Liver (tissue), 9 donors: ENCODE data around the gene TMEM17. TPM values are rescaled to one million over a fixed set of nuclear protein-coding genes. Genes with fewer than 3 reads are reported as not detected.
A peak's percentile ranks its signal among the peaks of the same experiment; 100 is the strongest.

Experiments
- DNase-seq: peaks from one replicate; pipeline ENCODE4 v3.0.0-alpha.2; 2017; ENCODE audit warnings: low spot score
- H3K27ac ChIP-seq, 2 donors: one replicate each; pipeline ENCODE4 v1.7.0; 2013; ENCODE audit warnings: inconsistent platforms in 2 of 2, low read length in 2 of 2, control low read depth in 1 of 2, low read depth in 1 of 2, mild to moderate bottlenecking in 1 of 2
- H3K27me3 ChIP-seq, 4 donors: one replicate each; pipeline versions ENCODE4 v1.6.1 to v1.7.0; 2013; ENCODE audit warnings: low read length in 3 of 4, inconsistent platforms in 1 of 4, mild to moderate bottlenecking in 1 of 4, moderate library complexity in 1 of 4; ENCODE audit not compliant: control insufficient read depth in 4 of 4, insufficient read depth in 4 of 4
- H3K36me3 ChIP-seq, 4 donors: one replicate each; pipeline versions ENCODE4 v1.6.1 to v1.7.0; 2013; ENCODE audit warnings: low read length in 3 of 4, mild to moderate bottlenecking in 3 of 4, low read depth in 1 of 4, moderate library complexity in 1 of 4; ENCODE audit not compliant: control insufficient read depth in 4 of 4, insufficient read depth in 3 of 4
- H3K4me1 ChIP-seq, 4 donors: one replicate each; pipeline versions ENCODE4 v1.6.1 to v1.7.0; 2013; ENCODE audit warnings: low read length in 3 of 4, mild to moderate bottlenecking in 3 of 4, moderate library complexity in 1 of 4; ENCODE audit not compliant: control insufficient read depth in 4 of 4, insufficient read depth in 4 of 4
- H3K4me3 ChIP-seq, 3 donors: one replicate each; pipeline versions ENCODE4 v1.6.1 to v1.7.0; 2013; ENCODE audit warnings: low read length in 3 of 3, control low read depth in 1 of 3, low read depth in 1 of 3, mild to moderate bottlenecking in 1 of 3
- H3K9ac ChIP-seq, 2 donors: one replicate each; pipeline ENCODE4 v1.7.0; 2013; ENCODE audit warnings: low read length in 2 of 2, mild to moderate bottlenecking in 2 of 2, moderate library complexity in 2 of 2, control low read depth in 1 of 2, low read depth in 1 of 2
- H3K9me3 ChIP-seq, 4 donors: one replicate each; pipeline versions ENCODE4 v1.6.1 to v1.7.0; 2013; ENCODE audit warnings: low read length in 3 of 4; ENCODE audit not compliant: control insufficient read depth in 4 of 4
- EGR1 ChIP-seq, 2 donors: IDR thresholded peaks; 2 replicates each; pipeline ENCODE4 v1.6.1; 2016 to 2018; ENCODE audit warnings: antibody characterized with exemption in 2 of 2, low read depth in 2 of 2
- FOXA1 ChIP-seq: IDR thresholded peaks from 2 replicates; pipeline ENCODE4 v1.6.1; 2016; ENCODE audit warnings: antibody characterized with exemption
- FOXA2 ChIP-seq: IDR thresholded peaks from 2 replicates; pipeline ENCODE4 v1.6.1; 2016; ENCODE audit warnings: antibody characterized with exemption
- GABPA ChIP-seq, 2 donors: IDR thresholded peaks in 1 of 2; conservative IDR thresholded peaks in 1 of 2; 2 replicates each; pipeline ENCODE4 v1.6.1; 2016; ENCODE audit warnings: antibody characterized with exemption in 2 of 2, mild to moderate bottlenecking in 1 of 2, moderate library complexity in 1 of 2
- HNF4A ChIP-seq, 2 donors: conservative IDR thresholded peaks; 2 replicates each; pipeline ENCODE4 v1.6.1; 2016; ENCODE audit warnings: antibody characterized with exemption in 2 of 2, mild to moderate bottlenecking in 2 of 2
- HNF4G ChIP-seq: IDR thresholded peaks from 2 replicates; pipeline ENCODE4 v1.6.1; 2016; ENCODE audit warnings: antibody characterized with exemption
- JUND ChIP-seq, 2 donors: IDR thresholded peaks; 2 replicates each; pipeline ENCODE4 v1.6.1; 2016; ENCODE audit warnings: antibody characterized with exemption in 2 of 2
- NR2F2 ChIP-seq: IDR thresholded peaks from 2 replicates; pipeline ENCODE4 v1.6.1; 2016; ENCODE audit warnings: antibody characterized with exemption
- RAD21 ChIP-seq, 2 donors: IDR thresholded peaks; 2 replicates each; pipeline ENCODE4 v1.6.1; 2016; ENCODE audit warnings: antibody characterized with exemption in 2 of 2, mild to moderate bottlenecking in 2 of 2
- RXRA ChIP-seq, 2 donors: IDR thresholded peaks; 2 replicates each; pipeline ENCODE4 v1.6.1; 2017 to 2018; ENCODE audit warnings: antibody characterized with exemption in 2 of 2, mild to moderate bottlenecking in 1 of 2
- SP1 ChIP-seq: IDR thresholded peaks from 2 replicates; pipeline ENCODE4 v1.6.1; 2018; ENCODE audit warnings: antibody characterized with exemption, mild to moderate bottlenecking
- TAF1 ChIP-seq: conservative IDR thresholded peaks from 2 replicates; pipeline ENCODE4 v1.6.1; 2016; ENCODE audit warnings: antibody characterized with exemption, mild to moderate bottlenecking
- YY1 ChIP-seq: IDR thresholded peaks from 2 replicates; pipeline ENCODE4 v1.6.1; 2016; ENCODE audit warnings: antibody characterized with exemption, mild to moderate bottlenecking
- WGBS: extraction: QIAGEN DNeasy Blood & Tissue Kit; methylation state at CpG from one replicate; pipeline ENCODE4 v1.1.7; 2013; 5-methylcytosine and 5-hydroxymethylcytosine counted together
- polyA plus RNA-seq, 2 donors: library from polyadenylated mRNA; stranded (reverse) in 1 of 2; unstranded in 1 of 2; fragments of 200-250 nt in 1 of 2; fragments of >200 nt in 1 of 2; fragmentation: Nextera tagmentation in 1 of 2; extraction: Ambion mirVana in 1 of 2; gene quantifications; one replicate each; pipeline versions ENCODE4 v1.2.1 to v1.2.3, GENCODE V29; 2013 to 2015
- total RNA-seq, 2 donors: library from RNA; depleted of rRNA; stranded (reverse); fragments of >200 nt; gene quantifications; one replicate each; pipeline ENCODE4 v1.2.3, GENCODE V29; 2014
- TF ChIP-seq, protein P1 (sequence below): fragments of 150-350 bp; IDR thresholded peaks from 2 replicates; pipeline ENCODE4 v1.5.1; 2017; ENCODE audit warnings: improper control_type of control experiment, low read depth, low read length; ENCODE audit not compliant: missing input control
- TF ChIP-seq, protein P2 (sequence below): IDR thresholded peaks from 2 replicates; pipeline ENCODE4 v1.6.1; 2016; ENCODE audit warnings: antibody characterized with exemption, mild to moderate bottlenecking
- TF ChIP-seq, protein P3 (sequence below): IDR thresholded peaks from 2 replicates; pipeline ENCODE4 v1.6.1; 2016; ENCODE audit warnings: antibody characterized with exemption
- TF ChIP-seq, protein P4 (sequence below): IDR thresholded peaks from 2 replicates; pipeline ENCODE4 v1.6.1; 2016; ENCODE audit warnings: antibody characterized with exemption
- TF ChIP-seq, protein P5 (sequence below): IDR thresholded peaks from 2 replicates; pipeline ENCODE4 v1.6.1; 2016; ENCODE audit warnings: antibody characterized with exemption
- donor health status: healthy.
- donor health status: healthy.
- donor health status: healthy.
- donor health status: healthy.
- donor health status: healthy.

TMEM17 gene
- total and polyA plus RNA-seq, 4 donors, result 0.70 to 1.9 (median 1.2) TPM

DNA sequence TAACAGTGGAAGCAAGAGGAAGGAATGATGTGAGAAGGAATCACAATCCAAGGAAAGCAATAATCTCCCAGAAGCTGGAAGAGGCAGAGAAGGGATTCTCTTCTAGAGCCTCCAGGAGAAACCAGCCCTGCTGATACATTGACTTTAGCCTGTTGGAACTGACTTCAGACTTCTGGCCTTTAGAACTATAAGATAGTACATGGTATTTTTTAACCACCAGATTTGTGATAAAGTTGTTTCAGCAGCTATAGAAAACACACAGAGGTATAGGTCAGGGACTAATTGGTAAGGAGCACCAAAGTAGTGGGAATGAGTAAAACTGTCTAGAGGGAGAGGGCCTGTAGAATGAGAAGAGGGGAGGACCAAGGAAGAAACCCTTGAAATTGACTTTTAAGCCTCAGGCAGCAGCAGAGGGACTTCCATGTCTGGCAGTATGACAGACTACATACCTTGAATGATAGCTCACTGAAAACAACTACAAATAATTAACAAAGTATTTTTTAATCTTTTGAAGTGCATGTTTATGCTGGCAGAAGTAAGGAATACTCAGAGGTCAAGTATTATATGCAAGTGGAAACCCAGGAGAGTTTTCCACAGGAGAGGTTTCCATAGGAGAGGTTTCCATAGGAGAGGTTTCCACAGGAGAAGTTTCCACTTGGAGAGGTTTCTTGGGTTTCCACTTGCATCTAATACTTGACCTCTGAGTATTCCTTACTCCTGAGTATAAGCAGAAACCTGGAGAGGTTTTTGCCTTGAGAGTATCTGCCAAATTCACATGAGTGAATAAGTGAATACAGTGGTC, 33.8 kb upstream of the TMEM17 start:
- Histone ChIP-seq H3K36me3 (no peaks in the 10 kb centered on the region), H3K9ac (peak overlapping the region in 1 of 2 donors; percentile 22), H3K9me3 (no peaks in the 10 kb centered on the region), H3K4me1 (peaks cover 5 to 22% (median 21%) of the 10 kb centered on the region in 4 donors), H3K4me3 (no peak overlapping the region), H3K27ac (peak overlapping the region; percentile 31 to 49), H3K27me3 (no peaks in the 10 kb centered on the region)
- TF ChIP-seq FOXA1, result no peak
- no peak for TF ChIP-seq YY1
- no peak for TF ChIP-seq TAF1
- TF ChIP-seq NR2F2, result no peak
- TF ChIP-seq HNF4A (conservative IDR thresholded peaks at IDR 0.05), result peak in 1 of 2 donors; percentile 16
- DNase-seq, result no peak

DNA sequence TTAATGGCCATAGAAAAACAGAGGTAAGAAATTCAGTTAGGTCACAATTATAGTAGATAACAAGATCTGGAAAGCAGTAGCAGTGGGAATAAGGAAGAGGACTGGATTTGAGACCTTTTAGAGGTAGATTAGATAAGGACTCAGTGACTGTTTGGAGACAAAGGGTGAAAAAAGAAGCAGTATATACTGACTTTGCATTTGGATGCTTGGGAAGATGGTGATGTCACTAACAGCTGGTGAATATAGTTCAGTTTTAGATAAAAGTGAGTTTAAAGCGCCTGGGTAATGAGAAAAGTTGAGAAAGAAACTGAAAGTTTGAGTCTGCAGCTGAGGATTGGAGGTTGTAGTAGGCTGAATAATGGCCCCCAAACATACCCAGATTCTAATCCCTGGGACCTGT, 32.8 kb upstream of the TMEM17 start:
- Histone ChIP-seq H3K27ac (no peak overlapping the region), H3K36me3 (no peaks in the 10 kb centered on the region)
- WGBS, result 79% methylated on average over 1 of the region's 1 CpG

More for the DNA sequence above, 32.8 kb upstream of the TMEM17 start:
- Histone ChIP-seq H3K9me3 (no peaks in the 10 kb centered on the region), H3K4me1 (peaks cover 5 to 22% (median 21%) of the 10 kb centered on the region in 4 donors), H3K4me3 (no peak overlapping the region), H3K27me3 (no peaks in the 10 kb centered on the region), H3K9ac (no peak overlapping the region)
- DNase-seq, result no peak
- no peak for TF ChIP-seq GABPA (IDR thresholded peaks at IDR 0.05 in 1 of 2, conservative IDR thresholded peaks at IDR 0.05 in 1 of 2)
- no peak for TF ChIP-seq YY1
- TF ChIP-seq NR2F2, result no peak
- TF ChIP-seq RXRA (IDR thresholded peaks at IDR 0.05), result no peak
- TF ChIP-seq, protein P1, sequence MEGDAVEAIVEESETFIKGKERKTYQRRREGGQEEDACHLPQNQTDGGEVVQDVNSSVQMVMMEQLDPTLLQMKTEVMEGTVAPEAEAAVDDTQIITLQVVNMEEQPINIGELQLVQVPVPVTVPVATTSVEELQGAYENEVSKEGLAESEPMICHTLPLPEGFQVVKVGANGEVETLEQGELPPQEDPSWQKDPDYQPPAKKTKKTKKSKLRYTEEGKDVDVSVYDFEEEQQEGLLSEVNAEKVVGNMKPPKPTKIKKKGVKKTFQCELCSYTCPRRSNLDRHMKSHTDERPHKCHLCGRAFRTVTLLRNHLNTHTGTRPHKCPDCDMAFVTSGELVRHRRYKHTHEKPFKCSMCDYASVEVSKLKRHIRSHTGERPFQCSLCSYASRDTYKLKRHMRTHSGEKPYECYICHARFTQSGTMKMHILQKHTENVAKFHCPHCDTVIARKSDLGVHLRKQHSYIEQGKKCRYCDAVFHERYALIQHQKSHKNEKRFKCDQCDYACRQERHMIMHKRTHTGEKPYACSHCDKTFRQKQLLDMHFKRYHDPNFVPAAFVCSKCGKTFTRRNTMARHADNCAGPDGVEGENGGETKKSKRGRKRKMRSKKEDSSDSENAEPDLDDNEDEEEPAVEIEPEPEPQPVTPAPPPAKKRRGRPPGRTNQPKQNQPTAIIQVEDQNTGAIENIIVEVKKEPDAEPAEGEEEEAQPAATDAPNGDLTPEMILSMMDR, result no peak
- TF ChIP-seq, protein P2, sequence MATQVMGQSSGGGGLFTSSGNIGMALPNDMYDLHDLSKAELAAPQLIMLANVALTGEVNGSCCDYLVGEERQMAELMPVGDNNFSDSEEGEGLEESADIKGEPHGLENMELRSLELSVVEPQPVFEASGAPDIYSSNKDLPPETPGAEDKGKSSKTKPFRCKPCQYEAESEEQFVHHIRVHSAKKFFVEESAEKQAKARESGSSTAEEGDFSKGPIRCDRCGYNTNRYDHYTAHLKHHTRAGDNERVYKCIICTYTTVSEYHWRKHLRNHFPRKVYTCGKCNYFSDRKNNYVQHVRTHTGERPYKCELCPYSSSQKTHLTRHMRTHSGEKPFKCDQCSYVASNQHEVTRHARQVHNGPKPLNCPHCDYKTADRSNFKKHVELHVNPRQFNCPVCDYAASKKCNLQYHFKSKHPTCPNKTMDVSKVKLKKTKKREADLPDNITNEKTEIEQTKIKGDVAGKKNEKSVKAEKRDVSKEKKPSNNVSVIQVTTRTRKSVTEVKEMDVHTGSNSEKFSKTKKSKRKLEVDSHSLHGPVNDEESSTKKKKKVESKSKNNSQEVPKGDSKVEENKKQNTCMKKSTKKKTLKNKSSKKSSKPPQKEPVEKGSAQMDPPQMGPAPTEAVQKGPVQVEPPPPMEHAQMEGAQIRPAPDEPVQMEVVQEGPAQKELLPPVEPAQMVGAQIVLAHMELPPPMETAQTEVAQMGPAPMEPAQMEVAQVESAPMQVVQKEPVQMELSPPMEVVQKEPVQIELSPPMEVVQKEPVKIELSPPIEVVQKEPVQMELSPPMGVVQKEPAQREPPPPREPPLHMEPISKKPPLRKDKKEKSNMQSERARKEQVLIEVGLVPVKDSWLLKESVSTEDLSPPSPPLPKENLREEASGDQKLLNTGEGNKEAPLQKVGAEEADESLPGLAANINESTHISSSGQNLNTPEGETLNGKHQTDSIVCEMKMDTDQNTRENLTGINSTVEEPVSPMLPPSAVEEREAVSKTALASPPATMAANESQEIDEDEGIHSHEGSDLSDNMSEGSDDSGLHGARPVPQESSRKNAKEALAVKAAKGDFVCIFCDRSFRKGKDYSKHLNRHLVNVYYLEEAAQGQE, result no peak
- TF ChIP-seq FOXA1, result no peak
- TF ChIP-seq TAF1, result no peak
- TF ChIP-seq JUND (IDR thresholded peaks at IDR 0.05), result no peak
- TF ChIP-seq, protein P3, sequence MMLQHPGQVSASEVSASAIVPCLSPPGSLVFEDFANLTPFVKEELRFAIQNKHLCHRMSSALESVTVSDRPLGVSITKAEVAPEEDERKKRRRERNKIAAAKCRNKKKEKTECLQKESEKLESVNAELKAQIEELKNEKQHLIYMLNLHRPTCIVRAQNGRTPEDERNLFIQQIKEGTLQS, result no peak
- TF ChIP-seq RAD21 (IDR thresholded peaks at IDR 0.05), result no peak
- no peak for TF ChIP-seq HNF4A (conservative IDR thresholded peaks at IDR 0.05)
- TF ChIP-seq SP1, result no peak
- TF ChIP-seq EGR1 (IDR thresholded peaks at IDR 0.05; ENCODE audit: low read depth in 2 of 2), result no peak
- TF ChIP-seq FOXA2, result no peak
- no peak for TF ChIP-seq HNF4G
- TF ChIP-seq, protein P4, sequence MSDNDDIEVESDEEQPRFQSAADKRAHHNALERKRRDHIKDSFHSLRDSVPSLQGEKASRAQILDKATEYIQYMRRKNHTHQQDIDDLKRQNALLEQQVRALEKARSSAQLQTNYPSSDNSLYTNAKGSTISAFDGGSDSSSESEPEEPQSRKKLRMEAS, result no peak
- TF ChIP-seq, protein P5, sequence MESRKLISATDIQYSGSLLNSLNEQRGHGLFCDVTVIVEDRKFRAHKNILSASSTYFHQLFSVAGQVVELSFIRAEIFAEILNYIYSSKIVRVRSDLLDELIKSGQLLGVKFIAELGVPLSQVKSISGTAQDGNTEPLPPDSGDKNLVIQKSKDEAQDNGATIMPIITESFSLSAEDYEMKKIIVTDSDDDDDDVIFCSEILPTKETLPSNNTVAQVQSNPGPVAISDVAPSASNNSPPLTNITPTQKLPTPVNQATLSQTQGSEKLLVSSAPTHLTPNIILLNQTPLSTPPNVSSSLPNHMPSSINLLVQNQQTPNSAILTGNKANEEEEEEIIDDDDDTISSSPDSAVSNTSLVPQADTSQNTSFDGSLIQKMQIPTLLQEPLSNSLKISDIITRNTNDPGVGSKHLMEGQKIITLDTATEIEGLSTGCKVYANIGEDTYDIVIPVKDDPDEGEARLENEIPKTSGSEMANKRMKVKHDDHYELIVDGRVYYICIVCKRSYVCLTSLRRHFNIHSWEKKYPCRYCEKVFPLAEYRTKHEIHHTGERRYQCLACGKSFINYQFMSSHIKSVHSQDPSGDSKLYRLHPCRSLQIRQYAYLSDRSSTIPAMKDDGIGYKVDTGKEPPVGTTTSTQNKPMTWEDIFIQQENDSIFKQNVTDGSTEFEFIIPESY, result no peak
